NK-92 treated with Interleukin-12 subunit alpha and Interleukin-12 subunit beta, amount 100 ng/mL, for 24 hours (cell line): Measurements from ENCODE around the gene RSPRY1.

Source experiments
- DNase-seq: peaks from one replicate; lab custom pipeline; 2025; lab: John Stamatoyannopoulos, UW

The RSPRY1 gene

GRCh38 chr16:57224651-57225335 lies 38.7 kb downstream of the RSPRY1 start:
- DNase-seq, result no peak

- no peak for DNase-seq
Observed at GRCh38 chr16:57225978-57226377, 39.8 kb downstream of the RSPRY1 start.

DNA sequence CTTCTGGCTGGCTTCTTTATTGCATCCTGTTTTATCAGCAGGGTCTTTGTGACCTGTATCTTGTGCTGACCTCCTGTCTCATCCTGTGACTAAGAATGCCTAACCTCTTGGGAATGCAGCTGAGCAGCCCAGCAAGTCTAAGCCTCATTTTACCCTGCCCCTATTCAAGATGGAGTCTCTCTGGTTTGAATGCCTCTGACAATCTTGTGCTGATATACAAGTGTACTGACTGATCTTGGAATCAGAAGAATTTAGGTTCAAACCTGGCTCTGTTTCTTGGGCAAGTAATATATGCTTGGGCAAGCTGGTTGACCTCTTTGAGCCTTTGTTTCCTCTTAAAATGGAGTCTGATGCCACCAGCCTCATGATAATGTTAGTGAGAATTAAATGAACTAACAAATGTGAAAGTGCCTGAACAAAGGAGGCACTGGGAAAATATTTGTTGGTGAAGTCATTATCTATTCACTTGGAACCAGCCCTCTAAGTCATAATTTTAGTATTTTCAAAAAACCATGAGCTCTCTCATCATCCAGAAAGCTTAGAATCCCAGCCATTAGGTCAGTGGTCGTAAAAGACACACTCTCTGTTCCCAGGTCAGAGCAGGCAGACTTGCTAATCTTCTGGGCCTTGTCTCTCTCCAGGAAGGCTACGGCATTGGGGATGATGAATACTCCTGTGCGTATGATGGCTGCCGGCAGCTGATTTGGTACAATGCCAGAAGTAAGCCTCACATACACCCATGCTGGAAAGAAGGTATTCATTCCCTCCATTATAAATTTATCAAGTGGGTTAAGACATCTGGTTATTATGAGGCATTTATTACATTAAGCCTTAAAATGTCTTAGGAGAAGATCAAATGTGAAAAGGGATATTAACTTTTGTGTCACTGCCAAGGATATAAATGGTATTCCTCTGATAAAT lies 40.8 kb downstream of the RSPRY1 start:
- no peak for DNase-seq

GRCh38 chr16:57229079-57229478 lies 43.0 kb downstream of the RSPRY1 start:
- no peak for DNase-seq

GRCh38 chr16:57231821-57232350 lies 45.8 kb downstream of the RSPRY1 start:
- DNase-seq, result no peak

- no peak for DNase-seq
Observed at GRCh38 chr16:57233944-57234706, 48.0 kb downstream of the RSPRY1 start.

DNA sequence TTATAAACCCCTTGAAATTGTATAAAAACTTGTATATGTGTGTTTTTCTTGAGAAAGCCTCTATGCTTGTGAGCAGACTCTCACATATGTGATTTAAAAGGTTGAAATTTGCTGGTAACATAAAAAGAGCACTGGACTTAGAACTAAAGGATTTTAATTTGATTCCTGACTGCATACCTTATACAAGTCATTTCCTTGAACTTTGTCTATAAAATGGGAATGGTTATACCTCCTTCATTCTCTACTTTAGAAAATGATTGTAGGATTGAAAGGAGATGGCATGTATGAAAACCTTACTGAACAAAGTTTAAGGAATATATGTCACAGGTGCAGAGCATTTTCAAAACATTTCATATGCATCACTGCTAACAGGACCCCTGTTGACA lies 48.6 kb downstream of the RSPRY1 start:
- no peak for DNase-seq

DNA sequence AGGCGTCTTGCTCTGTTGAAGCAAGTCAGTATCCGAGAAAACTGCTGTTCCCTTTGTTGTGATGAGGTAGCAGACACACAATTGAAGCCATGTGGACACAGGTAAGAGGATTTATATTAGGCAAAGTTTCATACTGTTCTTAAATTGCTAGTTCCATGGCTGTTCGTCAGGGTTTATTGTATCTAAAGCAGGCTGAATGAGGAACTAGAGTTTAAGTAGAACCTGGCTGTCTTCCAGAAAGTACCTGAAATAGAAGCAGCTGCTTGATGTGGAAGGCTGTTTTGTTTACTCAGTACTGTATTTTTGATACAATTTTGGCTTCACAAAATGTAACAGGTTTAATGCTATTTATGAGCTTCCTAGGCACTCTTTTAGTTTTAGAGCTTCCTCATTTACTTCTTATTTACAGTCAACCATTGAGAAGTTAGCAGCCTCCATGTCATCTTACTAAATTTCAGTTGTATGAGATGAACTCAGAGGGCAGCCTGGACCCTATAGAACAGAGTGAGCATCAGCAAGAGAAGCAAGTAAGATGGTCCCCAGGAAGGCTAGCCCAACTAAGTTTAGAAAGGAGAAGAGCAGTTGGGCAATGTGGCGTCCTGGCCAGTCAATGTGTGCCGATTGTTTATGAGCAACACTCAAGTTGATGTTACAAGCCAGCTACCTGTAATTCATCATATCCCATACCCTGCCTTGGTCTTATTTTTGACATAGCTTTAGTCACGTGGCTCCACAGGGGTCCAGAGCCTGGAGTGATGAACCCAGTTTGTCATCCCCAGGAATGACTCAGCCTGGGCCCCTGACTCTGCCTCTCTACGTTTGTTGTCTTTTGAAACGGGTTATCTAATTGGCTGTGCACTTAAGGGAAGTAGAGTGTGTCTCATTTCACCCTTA lies 49.2 kb downstream of the RSPRY1 start:
- no peak for DNase-seq

- DNase-seq, result no peak
Observed at GRCh38 chr16:57236022-57236350, 49.9 kb downstream of the RSPRY1 start.

DNA sequence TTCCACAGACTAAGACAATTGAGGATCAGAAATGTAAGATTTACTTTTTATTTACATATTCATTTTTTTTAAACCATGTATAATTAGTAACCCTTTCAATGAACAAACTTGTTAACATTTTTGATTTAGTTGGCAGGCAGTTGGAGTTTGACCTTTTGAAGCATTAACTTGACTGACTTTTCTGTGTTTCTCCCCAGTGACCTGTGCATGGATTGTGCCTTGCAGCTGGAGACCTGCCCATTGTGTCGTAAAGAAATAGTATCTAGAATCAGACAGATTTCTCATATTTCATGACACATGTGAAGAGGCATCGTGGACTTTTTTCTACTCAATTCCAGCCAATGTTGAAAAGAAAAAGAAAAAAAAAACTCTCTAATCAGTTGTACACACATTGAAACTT lies 52.6 kb downstream of the RSPRY1 start:
- no peak for DNase-seq

DNA sequence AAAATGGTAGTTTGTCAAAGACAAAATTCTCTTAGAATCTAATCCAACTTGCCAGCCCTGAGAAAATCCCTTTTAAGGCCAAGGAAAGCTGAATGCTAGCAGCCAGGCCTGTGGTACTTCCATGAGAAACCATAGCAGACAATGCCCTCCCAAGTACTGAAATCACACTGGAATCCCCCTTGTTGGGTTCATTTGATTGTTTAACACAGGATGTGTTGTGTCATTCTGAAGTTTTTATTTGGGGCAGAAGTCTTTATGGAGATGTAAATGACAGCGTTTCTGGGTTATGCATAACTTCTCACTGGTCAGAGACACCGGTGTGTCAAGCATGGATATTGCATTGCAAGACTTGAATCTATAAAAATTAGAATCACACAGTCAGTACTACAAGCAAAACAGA lies 53.0 kb downstream of the RSPRY1 start:
- no peak for DNase-seq

GRCh38 chr16:57240851-57241250 lies 54.7 kb downstream of the RSPRY1 start:
- no peak for DNase-seq

- no peak for DNase-seq
Observed at GRCh38 chr16:57242650-57243049, 56.5 kb downstream of the RSPRY1 start.

GRCh38 chr16:57244463-57244766 lies 58.3 kb downstream of the RSPRY1 start:
- no peak for DNase-seq

GRCh38 chr16:57244767-57245471 lies 58.8 kb downstream of the RSPRY1 start, which contains the start of gene ARL2BP:
Gene ARL2BP, plus strand, starts transcription at chr16:57245259. Its CDS starts 109 bp downstream, at chr16:57245368.
- peak; percentile 93 for DNase-seq

- no peak for DNase-seq
Observed at GRCh38 chr16:57245472-57246113, 59.5 kb downstream of the RSPRY1 start.

- DNase-seq, result no peak
Observed at GRCh38 chr16:57251352-57251751, 65.2 kb downstream of the RSPRY1 start.

DNA sequence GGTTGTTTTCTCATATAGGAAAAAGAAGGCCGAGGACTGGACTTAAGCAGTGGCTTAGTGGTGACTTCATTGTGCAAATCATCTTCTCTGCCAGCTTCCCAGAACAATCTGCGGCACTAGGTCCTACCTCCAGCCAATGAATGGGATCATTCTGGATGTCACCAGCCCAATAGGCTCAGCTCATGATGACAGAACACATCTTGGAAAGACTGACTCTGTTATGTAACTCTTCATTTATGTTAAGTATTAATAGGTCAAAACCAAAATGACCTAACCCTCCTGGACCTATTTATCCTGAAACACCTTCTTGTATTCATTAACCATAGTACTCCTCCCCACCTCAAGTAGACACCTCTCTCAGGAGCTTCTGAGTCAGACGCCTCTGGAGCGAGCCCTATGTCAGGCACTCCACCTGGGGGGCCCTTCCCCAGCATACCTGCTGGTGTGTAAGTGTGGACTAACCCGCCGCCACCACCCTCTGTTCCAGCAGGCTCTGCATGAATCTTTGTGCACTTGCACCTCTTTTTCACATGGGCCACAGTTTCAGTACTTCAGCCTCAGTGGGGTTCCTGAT lies 66.1 kb downstream of the RSPRY1 start:
- no peak for DNase-seq

GRCh38 chr16:57253466-57253865 lies 67.3 kb downstream of the RSPRY1 start:
- DNase-seq, result no peak
